HG03575 (cell line): ENCODE data around the gene NEK4.
"Not testable (repeated sequence)": the region's sequence is repeated elsewhere in the genome, so short reads cannot be mapped to it uniquely, and the experiment has no call there.

Experiments used
- ATAC-seq: cut with Tn5 transposase; IDR thresholded peaks from one replicate; pipeline ENCODE4 v1.9.1; 2021; ENCODE audit not compliant: unreplicated experiment, insufficient number of reproducible peaks, low FRiP score; ENCODE audit errors: extremely low read depth

NEK4 gene

GRCh38 chr3:52754373-52754772 is 16.4 kb downstream of the NEK4 start:
- no peak for ATAC-seq

DNA sequence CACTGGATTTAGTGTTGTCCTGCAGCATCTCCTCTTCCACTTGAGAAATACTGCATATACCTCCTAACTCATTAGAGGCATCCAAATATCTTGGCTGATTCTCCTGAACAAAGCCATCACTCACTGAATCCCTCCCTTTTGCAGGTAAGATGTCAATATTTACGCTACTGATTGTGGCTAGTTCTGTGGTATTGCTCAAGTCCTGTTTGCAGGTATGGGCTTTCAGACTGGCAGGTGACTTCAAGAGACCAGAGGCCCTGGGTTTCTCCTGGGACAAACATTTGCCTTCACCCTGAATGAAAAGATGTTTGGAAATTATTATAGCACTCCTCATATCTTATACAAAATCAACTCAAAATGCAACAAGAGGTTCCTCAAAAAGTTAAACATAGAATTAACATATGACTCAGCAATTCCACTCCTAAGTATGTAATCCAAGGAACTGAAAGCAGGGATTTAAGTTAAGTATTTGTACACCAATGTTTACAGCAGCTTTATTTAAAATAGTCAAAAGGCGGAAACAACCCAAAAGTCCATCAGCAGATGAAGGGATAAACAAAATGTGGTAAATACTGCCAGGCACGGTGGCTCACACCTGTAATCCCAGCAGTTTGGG is 18.6 kb downstream of the NEK4 start:
- ATAC-seq, result no peak

- ATAC-seq, result no peak
These were observed 27.0 kb downstream of the NEK4 start for GRCh38 chr3:52743721-52744120.

GRCh38 chr3:52743152-52743551 is 27.6 kb downstream of the NEK4 start:
- ATAC-seq, result no peak

GRCh38 chr3:52742418-52743041 is 28.2 kb downstream of the NEK4 start:
- ATAC-seq, result no peak

- no peak for ATAC-seq
These were observed 31.0 kb downstream of the NEK4 start for GRCh38 chr3:52739730-52740129.

DNA sequence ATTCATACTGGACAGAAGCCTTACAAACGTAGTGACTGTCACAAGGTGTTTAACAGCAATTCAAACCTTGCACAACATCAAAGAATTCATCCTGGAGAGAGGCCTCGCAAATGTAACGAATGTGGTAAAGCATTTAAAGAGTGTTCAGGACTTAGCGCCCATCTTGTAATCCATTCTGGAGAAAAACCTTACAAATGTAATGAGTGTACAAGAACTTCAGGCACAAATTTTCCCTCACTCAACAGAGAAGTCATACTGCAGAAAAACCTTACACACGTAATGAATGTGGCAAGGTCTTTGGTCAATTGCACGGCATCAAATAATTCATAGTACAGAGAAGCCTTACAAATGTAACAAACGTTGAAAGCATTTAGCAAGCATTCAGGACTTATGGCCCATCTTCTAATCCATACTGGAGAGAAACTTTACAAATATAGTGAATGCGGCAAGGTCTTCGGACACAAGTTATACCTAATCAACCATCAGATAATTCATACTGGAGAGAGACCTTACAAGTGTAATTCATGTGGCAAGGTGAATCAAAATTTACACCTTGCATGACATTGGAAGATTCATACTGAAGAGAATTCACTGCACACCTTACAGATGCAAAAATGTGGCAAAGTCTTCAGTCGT is 37.4 kb downstream of the NEK4 start:
- ATAC-seq, result no peak

DNA sequence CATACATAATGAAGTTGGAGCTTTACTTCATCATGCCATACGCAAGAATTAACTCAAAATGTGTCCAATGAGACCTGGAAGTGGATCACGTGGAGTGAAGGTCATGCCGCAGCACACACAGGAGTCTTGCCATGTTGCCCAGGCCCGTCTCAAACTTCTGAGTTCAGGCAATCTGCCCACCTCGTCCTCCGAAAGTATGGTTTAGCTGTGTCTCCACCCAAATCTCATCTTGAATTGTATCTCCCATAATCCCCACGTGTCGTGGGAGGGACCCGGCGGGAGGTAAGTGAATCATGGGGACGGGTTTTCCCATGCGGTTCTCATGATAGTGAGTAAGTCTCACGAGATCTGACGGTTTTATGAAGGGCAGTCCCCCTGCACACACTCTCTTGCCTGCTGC is 39.1 kb downstream of the NEK4 start:
- no peak for ATAC-seq

DNA sequence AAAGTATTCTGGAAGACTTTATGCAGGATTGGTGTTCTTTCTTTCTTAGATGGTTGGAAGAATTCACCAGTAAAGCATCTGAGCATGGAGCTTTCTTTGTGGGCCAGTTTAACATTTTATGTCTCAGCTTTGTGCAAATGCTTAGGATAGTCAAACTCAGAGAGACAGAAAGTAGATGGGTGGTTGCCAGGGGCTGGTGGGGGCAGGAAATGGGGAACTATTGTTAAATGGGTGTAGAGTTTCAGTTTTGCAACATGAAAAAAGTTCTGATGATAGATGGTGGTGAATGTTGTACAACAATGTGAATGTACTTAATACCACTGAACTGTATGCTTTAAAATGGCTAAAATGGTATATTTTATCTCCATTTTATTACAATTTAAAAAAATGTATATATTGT is 40.1 kb downstream of the NEK4 start:
- no peak for ATAC-seq

DNA sequence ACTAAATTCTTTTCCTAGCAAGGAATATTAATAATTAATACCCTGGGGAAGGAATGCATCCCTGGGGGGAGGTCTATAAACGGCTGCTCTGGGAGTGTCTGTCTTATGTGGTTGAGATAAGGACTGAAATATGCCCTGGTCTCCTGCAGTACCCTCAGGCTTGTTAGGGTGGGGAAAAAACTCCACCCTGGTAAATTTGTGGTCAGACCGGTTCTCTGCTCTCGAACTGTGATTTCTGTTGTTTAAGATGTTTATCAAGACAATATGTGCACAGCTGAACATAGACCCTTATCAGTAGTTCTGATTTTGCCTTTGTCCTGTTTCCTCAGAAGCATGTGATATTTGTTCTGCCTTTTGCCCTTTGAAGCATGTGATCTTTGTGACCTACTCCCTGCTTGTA is 42.0 kb downstream of the NEK4 start:
- not testable (repeated sequence) for ATAC-seq

- ATAC-seq, result no peak
These were observed 46.2 kb downstream of the NEK4 start for GRCh38 chr3:52724511-52724910.

GRCh38 chr3:52723935-52724334 is 46.8 kb downstream of the NEK4 start:
- ATAC-seq, result no peak

GRCh38 chr3:52722491-52722890 is 48.2 kb downstream of the NEK4 start:
- ATAC-seq, result no peak

DNA sequence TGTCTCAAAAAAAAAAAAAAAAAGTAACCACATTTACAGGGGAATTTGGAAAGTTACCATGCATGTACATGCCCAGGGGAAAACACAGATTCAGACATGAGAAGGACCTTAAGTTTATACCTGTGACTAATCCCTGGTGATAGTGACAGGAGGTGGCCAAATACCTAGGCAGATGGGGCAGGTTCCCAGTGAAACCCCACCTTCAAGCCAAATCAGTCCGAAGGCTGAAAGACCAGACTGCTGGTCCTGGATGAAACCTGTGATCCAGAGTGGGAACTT is 49.1 kb downstream of the NEK4 start:
- ATAC-seq, result no peak

DNA sequence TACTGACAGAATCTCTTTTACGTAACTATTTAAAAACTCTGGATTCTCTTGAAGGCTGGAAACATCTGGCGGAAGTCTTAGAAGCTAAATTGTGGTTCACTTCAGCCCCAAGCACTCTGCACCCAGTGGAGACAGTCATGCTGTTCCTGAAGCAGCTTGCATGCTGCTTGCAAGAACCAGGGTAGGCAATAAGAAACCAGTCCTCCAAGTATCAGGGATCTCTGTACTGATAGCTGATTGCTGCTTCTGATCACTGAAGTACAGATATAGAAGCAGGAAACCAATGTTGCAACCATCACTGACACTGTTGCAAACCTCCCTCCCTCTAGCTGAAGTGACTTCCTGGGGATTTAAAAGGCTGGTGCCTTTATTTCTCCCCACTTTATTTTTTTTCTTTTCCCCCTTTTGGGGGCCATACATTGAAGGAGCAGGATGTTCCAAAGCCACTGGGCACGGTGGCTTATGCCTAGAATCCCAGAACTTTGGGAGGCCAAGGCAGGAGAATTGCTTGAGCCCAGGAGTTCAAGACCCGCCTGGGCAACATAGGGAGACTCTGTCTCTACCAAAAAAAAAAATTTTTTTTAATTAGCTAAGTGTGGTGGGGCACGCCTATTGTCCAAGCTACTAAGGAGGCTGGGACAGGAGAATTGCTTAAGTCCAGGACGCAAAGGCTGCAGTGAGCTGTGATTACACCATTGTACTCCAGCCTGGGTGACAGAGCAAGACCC is 49.6 kb downstream of the NEK4 start:
- ATAC-seq, result no peak

GRCh38 chr3:52719618-52720017 is 51.1 kb downstream of the NEK4 start:
- no peak for ATAC-seq

- no peak for ATAC-seq
These were observed 54.9 kb downstream of the NEK4 start for GRCh38 chr3:52715714-52716305.

GRCh38 chr3:52714335-52715302 is 56.1 kb downstream of the NEK4 start:
- ATAC-seq, result no peak
